SK-N-MC (cell line): ENCODE results near the gene IL21R.
"Not testable (repeated sequence)": the region's sequence is repeated elsewhere in the genome, so short reads cannot be mapped to it uniquely, and the experiment has no call there.

ENCODE experiments used
- DNase-seq: peaks from one replicate; pipeline ENCODE4 v3.0.0-alpha.2; 2011; ENCODE audit warnings: low read depth, low spot score
- H3K27ac ChIP-seq: fragments of 200-600 bp; sonication (generic); 2 replicates; pipeline ENCODE4 v1.5.1; 2016; ENCODE audit warnings: mixed run types
- H3K36me3 ChIP-seq: fragments of 200-600 bp; sonication (generic); 2 replicates; pipeline ENCODE4 v1.6.1; 2017; ENCODE audit warnings: antibody characterized with exemption, low read length, mixed read lengths; ENCODE audit not compliant: insufficient read depth
- H3K4me3 ChIP-seq: fragments of 200-600 bp; sonication (generic); 2 replicates; pipeline ENCODE4 v1.5.1; 2016
- H3K9ac ChIP-seq: fragments of 200-600 bp; sonication (generic); 2 replicates; pipeline ENCODE4 v1.8.0; 2017; ENCODE audit warnings: mixed run types, mixed read lengths; ENCODE audit not compliant: insufficient read length
- H3K9me3 ChIP-seq: fragments of 200-600 bp; sonication (generic); 2 replicates; pipeline ENCODE4 v1.6.1; 2017; ENCODE audit warnings: low read depth, mild to moderate bottlenecking, antibody characterized with exemption, low read length, moderate library complexity, mixed read lengths
- EZH2 ChIP-seq: fragments of 200-600 bp; sonication (generic); IDR thresholded peaks from one replicate; pipeline ENCODE4 v1.6.1; 2017; ENCODE audit warnings: antibody characterized with exemption
- FOXP2 ChIP-seq: optimal IDR thresholded peaks from 2 replicates; pipeline ENCODE3; 2011; ENCODE audit warnings: mild to moderate bottlenecking, moderate library complexity; ENCODE audit not compliant: insufficient read depth; ENCODE audit errors: extremely low read length, control extremely low read depth
- POLR2AphosphoS5 ChIP-seq: IDR thresholded peaks from 2 replicates; pipeline ENCODE4 v1.6.1; 2012; ENCODE audit warnings: mild to moderate bottlenecking, low read depth, low read length, borderline replicate concordance

The IL21R gene

DNA sequence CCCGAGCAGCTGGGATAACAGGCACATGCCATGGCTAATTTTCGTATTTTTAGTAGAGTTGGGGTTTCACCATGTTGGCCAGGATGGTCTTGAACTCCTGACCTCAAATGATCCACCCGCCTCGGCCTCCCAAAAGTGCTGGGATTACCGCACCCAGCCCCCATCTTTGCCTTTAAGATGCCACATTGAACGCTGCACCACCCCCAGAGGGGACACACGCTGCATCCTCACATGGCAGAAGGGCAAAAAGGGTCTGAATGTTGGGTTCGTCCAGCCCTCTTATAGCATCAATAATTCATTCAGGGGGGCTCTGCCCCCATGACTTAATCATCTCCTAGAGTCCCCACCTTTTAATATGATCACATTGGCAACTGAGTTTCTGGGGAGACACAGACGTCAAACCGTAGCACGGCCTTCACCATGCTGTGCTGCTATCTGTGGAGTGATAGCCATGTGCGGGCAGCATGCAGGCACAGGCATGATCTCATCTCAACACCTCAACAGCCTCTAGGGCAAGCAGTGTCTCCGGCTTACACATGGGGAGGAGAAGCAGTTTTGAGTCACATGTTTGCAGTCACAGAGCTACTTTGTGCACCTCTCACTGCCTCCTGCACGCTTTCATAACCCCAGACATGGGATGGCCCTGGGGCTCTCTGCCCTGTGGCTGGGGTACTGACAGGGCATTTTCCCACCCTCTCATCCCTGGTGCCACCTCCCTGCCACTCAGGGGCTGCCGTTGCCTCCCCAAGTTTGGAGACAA, 30.0 kb downstream of the IL21R start:
- TF ChIP-seq POLR2AphosphoS5, result no peak
- no peak for TF ChIP-seq FOXP2
- no peak for TF ChIP-seq EZH2
- no peak overlapping the region for H3K9ac ChIP-seq
- H3K27ac ChIP-seq, result no peak overlapping the region
- H3K36me3 ChIP-seq, result no peaks in the 10 kb centered on the region
- no peak for DNase-seq
- no peak overlapping the region for H3K4me3 ChIP-seq
- H3K9me3 ChIP-seq, result no peaks in the 10 kb centered on the region

DNA sequence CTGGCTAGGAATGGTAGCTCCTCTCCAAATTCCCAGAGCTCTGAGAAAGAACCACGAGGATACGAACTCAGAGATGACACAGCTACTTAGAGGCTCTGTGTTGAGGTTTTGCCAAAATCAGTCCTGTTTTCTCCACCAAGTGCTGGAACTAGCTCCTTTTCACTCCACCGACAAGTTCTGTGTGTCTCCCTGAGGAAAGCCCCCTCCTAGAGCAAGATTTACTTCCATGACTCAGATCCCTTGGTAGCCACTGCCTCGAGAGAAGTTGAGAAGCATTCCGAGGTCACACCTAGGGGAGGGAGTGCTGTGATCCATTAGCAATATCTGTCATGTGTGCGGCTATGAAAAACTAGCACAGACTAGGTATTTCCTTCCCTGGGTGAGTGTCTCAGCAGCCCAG, 30.6 kb downstream of the IL21R start:
- H3K9ac ChIP-seq, result no peak overlapping the region
- no peak for DNase-seq

DNA sequence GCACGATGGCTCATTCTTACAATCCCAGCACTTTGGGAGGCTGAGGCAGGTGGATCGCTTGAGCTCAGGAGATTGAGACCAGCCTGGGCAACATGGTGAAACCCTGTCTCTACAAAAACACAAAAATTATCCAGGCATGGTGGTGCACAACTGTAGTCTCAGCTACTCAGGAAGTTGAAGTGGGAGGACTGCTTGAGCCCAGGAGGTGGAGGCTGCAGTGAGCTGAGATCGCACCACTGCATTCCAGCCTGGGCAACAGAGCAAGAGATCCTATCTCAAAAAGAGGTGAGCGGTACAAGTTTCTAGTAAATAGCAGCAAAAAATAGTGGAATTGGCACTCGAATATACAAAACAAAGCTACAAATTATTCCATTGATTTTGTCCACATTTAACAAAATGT, 31.2 kb downstream of the IL21R start:
- DNase-seq, H3K9me3 ChIP-seq, H3K9ac ChIP-seq, H3K36me3 ChIP-seq, H3K4me3 ChIP-seq, H3K27ac ChIP-seq: not testable (repeated sequence)

More for the DNA sequence above, 30.6 kb downstream of the IL21R start:
- H3K4me3 ChIP-seq, result no peak overlapping the region
- H3K27ac ChIP-seq, result no peak overlapping the region
- no peaks in the 10 kb centered on the region for H3K36me3 ChIP-seq
- TF ChIP-seq EZH2 (no peak), FOXP2 (no peak), POLR2AphosphoS5 (no peak)
- H3K9me3 ChIP-seq, result no peaks in the 10 kb centered on the region

DNA sequence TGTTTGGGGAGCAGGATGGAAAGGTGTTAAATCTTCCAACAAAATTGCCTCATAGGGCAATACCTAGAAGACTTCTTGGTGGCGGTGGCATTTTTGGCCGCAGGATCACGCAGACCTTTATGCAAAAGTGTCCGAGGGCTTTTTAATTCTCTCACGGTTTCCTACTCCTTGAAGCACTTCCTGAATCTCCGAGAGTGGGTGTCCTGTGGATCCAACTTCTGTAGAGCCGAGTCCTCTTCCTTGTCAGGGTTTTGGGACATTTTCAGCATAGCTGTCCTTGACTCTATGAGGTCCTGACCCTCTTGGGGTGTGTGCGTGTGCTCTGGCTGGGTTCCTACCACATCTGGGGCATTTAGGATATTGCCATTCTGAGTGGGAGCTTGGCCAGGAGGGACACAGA, 31.7 kb downstream of the IL21R start:
- Histone ChIP-seq H3K9me3 (no peaks in the 10 kb centered on the region), H3K36me3 (no peaks in the 10 kb centered on the region), H3K4me3 (no peak overlapping the region), H3K27ac (no peak overlapping the region), H3K9ac (no peak overlapping the region)
- no peak for DNase-seq
- no peak for TF ChIP-seq FOXP2
- no peak for TF ChIP-seq POLR2AphosphoS5
- TF ChIP-seq EZH2, result no peak

DNA sequence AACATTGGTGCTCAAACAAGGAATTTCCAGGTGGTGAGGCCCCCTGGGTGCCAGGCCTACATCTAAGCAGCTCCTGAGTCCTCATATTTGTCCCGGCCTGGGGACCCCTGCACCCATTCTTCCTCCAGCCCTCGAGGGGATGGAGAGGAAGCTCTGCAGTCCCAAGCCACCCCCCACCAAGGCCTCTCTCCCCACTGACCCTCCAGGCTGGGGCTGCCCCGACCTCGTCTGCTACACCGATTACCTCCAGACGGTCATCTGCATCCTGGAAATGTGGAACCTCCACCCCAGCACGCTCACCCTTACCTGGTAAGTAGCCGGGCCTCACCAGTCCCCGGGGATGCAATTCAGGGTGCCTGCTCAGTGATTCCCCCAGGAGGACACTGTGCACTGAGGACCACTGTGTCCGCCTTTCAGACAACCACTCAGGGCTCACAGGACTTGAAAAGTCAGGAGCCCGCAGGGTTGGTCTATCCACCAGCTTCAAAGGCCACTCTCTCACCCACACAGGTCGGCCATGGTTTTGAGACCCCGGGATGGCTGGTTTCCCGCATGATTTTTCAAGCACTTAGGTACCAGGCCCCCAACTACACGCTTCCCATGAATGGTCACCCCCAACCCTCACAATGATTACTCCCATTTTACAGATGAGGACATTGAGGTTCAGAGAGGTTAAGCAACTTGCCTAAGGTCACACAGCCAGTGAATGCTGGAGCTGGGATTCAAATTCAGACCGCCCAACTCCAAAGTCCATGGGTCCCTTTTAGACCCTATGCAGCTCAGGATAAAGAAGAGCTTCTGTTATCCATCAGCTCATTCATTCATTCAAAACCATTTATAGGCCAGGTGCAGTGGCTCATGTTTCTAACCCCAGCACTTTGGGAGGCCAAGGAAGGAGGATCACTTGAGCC, 32.4 kb downstream of the IL21R start:
- Histone ChIP-seq H3K9ac (no peak overlapping the region), H3K27ac (no peak overlapping the region)

DNA sequence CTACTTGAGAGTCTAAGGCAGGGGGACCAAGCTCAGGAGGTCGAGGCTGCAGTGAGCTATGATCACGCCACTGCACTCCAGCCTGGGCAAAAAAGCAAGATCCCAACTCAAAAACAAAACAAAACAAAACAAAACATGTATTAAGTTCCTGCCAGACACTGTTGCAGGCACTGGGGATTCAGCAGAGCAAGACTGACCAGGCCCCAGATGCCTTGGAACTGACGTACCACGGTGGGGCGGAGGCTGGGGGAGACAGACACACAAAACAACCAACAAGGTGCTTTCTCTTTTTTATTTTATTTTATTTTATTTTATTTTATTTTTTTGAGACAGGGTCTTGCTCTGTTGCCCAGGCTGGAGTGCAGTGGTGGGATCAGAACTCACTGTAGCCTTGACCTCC, 33.2 kb downstream of the IL21R start:
- H3K9ac ChIP-seq, H3K4me3 ChIP-seq, H3K9me3 ChIP-seq, H3K36me3 ChIP-seq, DNase-seq, H3K27ac ChIP-seq: not testable (repeated sequence)

More for the DNA sequence above, 32.4 kb downstream of the IL21R start:
- no peak for DNase-seq
- Histone ChIP-seq H3K4me3 (no peak overlapping the region), H3K36me3 (no peaks in the 10 kb centered on the region), H3K9me3 (no peaks in the 10 kb centered on the region)
- TF ChIP-seq FOXP2, result no peak
- TF ChIP-seq POLR2AphosphoS5, result no peak
- no peak for TF ChIP-seq EZH2

DNA sequence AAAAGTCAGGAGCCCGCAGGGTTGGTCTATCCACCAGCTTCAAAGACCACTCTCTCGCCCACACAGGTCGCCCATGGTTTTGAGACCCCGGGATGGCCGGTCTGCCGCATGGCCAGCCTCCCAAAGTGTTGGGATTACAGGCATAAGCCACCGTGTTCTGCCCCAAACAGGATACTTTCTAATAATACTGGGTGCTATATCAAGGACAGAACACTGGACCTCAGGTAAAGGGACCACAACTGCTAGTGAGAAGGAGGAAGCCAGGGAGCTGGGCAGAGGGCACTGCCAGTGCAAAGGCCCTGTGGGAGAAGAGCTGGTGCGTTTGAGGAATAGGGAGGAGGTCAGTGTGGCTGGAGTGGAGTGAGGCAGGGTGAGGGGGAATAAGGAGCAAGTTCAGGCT, 34.1 kb downstream of the IL21R start:
- no peak for DNase-seq
- no peak overlapping the region for H3K4me3 ChIP-seq
- no peak for TF ChIP-seq POLR2AphosphoS5
- TF ChIP-seq EZH2, result no peak
- no peak for TF ChIP-seq FOXP2
- H3K9ac ChIP-seq, result no peak overlapping the region
- no peaks in the 10 kb centered on the region for H3K36me3 ChIP-seq
- H3K9me3 ChIP-seq, result no peaks in the 10 kb centered on the region
- no peak overlapping the region for H3K27ac ChIP-seq

DNA sequence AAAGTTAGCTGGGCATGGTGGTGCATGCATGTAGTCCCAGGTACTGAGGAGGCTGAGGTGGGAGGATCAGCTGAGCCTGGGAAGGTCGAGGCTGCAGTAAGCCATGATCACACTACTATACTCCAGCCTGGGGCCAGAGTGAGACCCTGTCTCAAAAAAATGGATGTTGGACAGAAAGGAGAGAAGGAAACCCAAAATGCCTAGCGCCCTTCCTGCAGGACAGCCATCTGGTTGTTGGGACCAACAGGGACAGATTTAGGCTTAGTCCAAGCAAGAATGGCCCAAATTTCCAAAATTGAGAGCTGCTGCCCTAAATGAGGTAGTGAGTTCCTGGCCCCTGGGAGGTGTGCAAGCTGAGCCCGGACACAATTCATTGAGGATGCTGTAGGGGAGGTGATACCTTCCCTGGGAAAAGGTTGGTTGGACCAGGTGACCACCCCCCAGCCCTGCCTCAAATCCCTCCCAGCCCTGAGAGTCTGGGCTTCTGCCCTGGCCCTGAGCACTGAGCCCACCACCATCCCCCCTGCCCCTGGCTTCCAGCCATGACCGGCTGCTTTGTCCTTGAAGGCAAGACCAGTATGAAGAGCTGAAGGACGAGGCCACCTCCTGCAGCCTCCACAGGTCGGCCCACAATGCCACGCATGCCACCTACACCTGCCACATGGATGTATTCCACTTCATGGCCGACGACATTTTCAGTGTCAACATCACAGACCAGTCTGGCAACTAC, 35.1 kb downstream of the IL21R start:
- no peak overlapping the region for H3K27ac ChIP-seq
- no peaks in the 10 kb centered on the region for H3K9me3 ChIP-seq
- TF ChIP-seq FOXP2, result no peak
- TF ChIP-seq POLR2AphosphoS5, result no peak
- TF ChIP-seq EZH2, result no peak
- no peak overlapping the region for H3K4me3 ChIP-seq
- H3K36me3 ChIP-seq, result no peaks in the 10 kb centered on the region
- H3K9ac ChIP-seq, result no peak overlapping the region
- DNase-seq, result no peak
